HG03342 (cell line): Measurements from ENCODE around the gene SULT6B1.

Experiments
- ATAC-seq: cut with Tn5 transposase; IDR thresholded peaks from one replicate; pipeline ENCODE4 v1.9.1; 2021; ENCODE audit warnings: mild to moderate bottlenecking, moderate library complexity; ENCODE audit not compliant: unreplicated experiment

Gene SULT6B1

DNA sequence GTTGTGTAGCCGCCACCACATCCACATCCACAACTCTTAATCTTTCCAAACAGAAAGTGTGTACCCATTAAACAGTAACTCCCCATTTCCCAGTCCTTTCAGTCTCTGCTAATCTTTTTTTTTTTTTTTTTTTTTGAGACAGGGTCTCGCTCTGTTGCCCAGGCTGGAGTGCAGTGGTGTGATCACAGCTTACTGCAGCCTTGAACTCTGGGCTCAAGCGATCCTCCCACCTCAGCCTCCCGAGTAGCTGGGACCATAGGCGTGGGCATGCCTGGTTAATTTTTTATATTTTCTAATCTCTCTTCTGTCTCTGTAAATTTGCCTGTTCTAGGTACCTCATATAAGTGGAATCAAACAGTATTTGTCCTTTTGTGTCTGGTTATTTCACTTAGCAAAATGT lies 35.2 kb downstream of the SULT6B1 start:
- ATAC-seq, result no peak

DNA sequence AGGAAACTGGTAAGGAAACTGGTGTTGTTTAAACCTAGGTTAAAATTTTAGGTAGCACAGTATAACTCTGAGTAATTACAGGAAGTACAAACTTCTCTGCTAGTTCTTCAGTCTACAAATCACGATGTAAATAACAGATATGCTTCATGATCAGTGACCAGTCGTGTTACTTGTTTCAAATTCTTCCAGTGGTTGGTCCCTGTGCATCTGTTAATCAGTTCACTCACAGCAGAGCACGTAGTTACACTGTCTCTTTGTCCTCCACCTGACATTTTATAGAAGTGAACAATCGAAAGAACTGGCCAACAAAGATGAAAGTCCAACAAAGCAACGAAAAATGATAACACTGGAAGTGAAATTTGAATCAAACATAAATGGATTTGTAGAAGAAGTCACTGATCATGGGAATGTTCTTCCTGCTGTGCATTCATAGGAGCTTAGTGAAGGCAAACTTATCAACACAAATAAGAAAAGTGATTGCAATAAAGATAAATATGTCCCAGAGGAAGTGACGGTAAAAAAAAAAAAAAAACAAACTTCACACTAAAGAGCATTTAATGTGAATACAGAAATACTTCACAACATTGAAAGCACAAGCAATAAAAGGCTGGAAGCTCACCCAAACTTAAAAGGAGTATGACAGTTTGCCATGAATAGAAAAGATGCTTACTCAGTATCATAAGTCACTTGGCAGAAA lies 38.7 kb downstream of the SULT6B1 start:
- no peak for ATAC-seq

DNA sequence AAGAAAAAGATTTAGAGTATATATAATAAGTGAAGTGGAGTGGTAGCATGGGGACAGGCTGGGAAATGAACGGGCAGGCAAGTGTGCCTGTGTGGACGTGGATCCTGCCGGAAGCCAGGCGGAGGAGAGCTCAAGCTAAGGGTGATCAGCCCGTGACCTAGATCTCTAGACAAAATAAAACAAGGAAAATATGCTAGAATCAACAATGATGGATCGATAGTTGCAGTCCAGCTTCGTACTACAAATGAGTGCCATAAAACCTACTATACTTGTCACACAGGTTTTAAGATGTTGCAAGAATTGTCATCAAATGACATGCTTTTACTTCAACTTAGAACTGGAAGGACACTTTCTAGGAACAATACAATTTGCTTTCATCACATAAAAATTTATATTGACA lies 40.1 kb downstream of the SULT6B1 start:
- no peak for ATAC-seq

DNA sequence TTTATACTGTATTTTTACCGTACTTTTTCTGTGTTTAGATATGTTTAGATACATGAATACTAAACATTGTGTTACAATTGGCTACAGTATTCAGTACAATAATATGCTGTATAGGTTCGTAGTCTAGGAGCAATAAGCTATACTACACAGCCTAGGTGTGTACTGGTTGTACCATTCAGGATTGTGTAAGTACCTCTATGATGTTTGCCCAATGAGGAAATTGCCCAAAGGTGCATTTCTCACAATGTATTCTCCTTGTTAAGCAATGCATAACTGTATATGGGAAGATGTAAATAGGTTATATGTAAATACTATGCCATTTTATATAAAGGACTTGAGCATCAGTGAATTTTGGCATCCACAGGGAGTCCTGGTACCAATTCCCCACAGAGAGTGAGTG lies 42.4 kb downstream of the SULT6B1 start:
- no peak for ATAC-seq

DNA sequence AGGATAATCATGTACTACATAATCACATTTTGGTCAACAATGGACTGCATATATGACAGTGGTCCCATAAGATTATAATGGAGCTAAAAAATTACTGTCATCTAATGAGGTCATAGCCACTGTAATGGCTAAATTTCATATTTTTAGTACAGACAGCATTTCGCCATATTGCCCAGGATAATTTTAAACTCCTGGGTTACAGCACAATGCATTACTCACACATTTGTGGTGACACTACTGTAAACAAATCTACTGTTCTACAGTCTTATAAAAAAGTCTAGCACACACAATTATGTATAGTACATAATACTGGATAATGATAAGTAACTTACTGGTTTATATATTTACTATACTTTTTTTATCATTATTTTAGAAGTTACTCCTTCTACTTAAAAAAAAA lies 44.5 kb downstream of the SULT6B1 start:
- no peak for ATAC-seq

DNA sequence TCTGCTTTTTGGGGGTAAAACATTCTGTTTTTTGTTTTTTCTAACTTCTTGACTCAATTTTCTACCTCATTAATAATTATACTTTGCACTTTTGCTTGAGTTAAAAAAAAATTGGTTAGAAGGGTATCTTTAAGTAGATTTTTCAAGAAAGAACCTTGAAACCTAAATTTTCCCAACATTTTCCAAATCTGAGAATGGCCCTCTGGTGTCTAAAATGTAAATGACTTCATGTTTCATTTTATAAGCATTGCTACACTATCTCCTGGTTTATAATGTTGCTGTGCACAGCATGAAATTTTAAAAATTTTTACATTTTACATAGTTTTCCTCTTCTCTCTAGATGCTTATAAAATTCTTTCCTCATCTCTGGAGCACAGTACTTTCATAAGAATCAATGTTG lies 45.9 kb downstream of the SULT6B1 start:
- no peak for ATAC-seq

DNA sequence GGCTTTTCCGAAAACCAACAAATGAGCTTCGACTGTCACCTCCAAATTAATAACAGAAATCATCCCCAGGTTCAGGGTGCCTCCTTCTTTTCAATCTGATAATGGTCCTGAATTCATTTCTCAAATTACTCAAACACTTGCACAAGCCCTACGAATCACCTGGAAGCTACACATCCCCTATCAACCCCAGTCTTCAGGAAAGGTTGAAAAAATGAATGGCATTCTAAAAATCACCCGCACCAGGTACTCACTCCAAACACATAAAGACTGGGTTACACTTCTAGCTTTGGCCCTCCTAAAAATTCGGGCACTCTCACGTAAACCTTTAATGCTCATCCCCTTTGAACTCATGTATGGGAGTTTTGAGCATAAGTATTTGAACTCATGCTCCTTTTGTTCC lies 55.6 kb downstream of the SULT6B1 start:
- no peak for ATAC-seq

DNA sequence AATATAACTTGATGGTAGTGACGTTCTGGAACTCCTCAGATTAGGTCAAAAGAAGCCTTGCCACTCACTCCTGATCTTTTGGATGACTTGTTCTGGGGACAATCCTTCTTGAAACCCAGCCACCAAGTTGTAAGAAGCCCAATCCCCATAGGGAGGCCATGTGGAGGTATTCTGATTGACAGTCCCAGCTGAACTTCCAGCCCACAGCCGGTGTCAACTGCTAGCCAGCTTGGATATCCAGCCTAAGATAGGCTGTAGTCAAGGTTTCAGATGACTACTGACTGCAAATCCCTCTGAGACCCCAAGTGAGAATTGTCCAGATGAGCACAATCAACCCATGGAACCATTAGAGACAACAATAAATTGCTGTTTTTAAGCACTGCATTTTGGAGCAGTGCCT lies 63.1 kb downstream of the SULT6B1 start:
- ATAC-seq, result no peak

DNA sequence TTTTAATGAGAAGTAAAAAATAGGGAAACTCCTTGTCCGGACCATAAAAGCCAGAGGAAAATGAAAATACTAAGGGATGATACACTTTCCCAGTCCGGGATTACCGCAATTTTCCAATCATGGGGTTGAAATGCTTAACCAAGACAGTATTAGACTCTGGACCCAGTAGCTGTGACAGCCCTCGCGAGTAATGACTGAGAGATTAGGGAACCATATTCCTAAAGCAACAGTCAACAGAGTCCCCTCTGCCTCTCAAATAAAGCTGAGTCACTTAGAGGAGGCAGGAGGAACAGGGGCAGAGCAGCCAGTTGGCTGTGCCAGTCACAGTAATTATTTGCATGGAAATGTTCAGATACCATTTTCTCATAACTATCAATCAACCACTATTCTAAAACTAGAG lies 69.3 kb downstream of the SULT6B1 start:
- ATAC-seq, result no peak
